Eye (tissue), 1 donor: ENCODE data around the gene SYNPO2.
A peak's percentile ranks its signal among the peaks of the same experiment; 100 is the strongest.

Source experiments
- DNase-seq: peaks from one replicate; pipeline ENCODE4 v3.0.0-alpha.2; 2015

SYNPO2 gene

GRCh38 chr4:118883861-118884260 lies 4.8 kb upstream of the SYNPO2 start:
- DNase-seq: no peak

GRCh38 chr4:118884716-118885115 lies 3.9 kb upstream of the SYNPO2 start:
- no peak for DNase-seq

- DNase-seq: peak; percentile 63
These were observed 648 bp downstream of the SYNPO2 start for GRCh38 chr4:118889312-118889691.

- no peak for DNase-seq
These were observed 5.4 kb downstream of the SYNPO2 start for GRCh38 chr4:118894034-118894433.

GRCh38 chr4:118898221-118898620 lies 9.6 kb downstream of the SYNPO2 start:
- no peak for DNase-seq

GRCh38 chr4:118898684-118899138 lies 10.1 kb downstream of the SYNPO2 start:
- DNase-seq: peak; percentile 23

GRCh38 chr4:118904418-118904817 lies 15.8 kb downstream of the SYNPO2 start:
- no peak for DNase-seq

GRCh38 chr4:118904935-118905334 lies 16.3 kb downstream of the SYNPO2 start:
- DNase-seq: no peak

- DNase-seq: no peak
These were observed 16.9 kb downstream of the SYNPO2 start for GRCh38 chr4:118905566-118905965.

GRCh38 chr4:118909173-118909956 lies 20.7 kb downstream of the SYNPO2 start:
- no peak for DNase-seq

- peak; percentile 26 for DNase-seq
These were observed 21.6 kb downstream of the SYNPO2 start for GRCh38 chr4:118910221-118910620.

GRCh38 chr4:118911238-118911703 lies 22.6 kb downstream of the SYNPO2 start:
- peak; percentile 36 for DNase-seq

- DNase-seq: no peak
These were observed 26.8 kb downstream of the SYNPO2 start for GRCh38 chr4:118915468-118915867.

GRCh38 chr4:118916691-118917289 lies 28.1 kb downstream of the SYNPO2 start:
- no peak for DNase-seq

GRCh38 chr4:118917582-118917981 lies 28.9 kb downstream of the SYNPO2 start:
- no peak for DNase-seq

GRCh38 chr4:118918388-118918787 lies 29.7 kb downstream of the SYNPO2 start:
- DNase-seq: no peak

GRCh38 chr4:118920247-118920646 lies 31.6 kb downstream of the SYNPO2 start:
- no peak for DNase-seq

- DNase-seq: no peak
These were observed 33.1 kb downstream of the SYNPO2 start for GRCh38 chr4:118921786-118922185.

- no peak for DNase-seq
These were observed 35.2 kb downstream of the SYNPO2 start for GRCh38 chr4:118923891-118924290.

GRCh38 chr4:118927974-118928373 lies 39.3 kb downstream of the SYNPO2 start:
- DNase-seq: no peak

- no peak for DNase-seq
These were observed 41.6 kb downstream of the SYNPO2 start for GRCh38 chr4:118930255-118930654.

- DNase-seq: no peak
These were observed 43.1 kb downstream of the SYNPO2 start for GRCh38 chr4:118931786-118932185.

- DNase-seq: no peak
These were observed 47.2 kb downstream of the SYNPO2 start for GRCh38 chr4:118935819-118936218.

GRCh38 chr4:118936406-118936805 lies 47.8 kb downstream of the SYNPO2 start:
- DNase-seq: peak; percentile 39
